GM20431 (cell line): ENCODE measurements around the gene TRIM3.
"Not testable (repeated sequence)": the region's sequence is repeated elsewhere in the genome, so short reads cannot be mapped to it uniquely, and the experiment has no call there.

ENCODE experiments used
- in situ Hi-C: fragments of 300-500 bp; cut with MseI, MboI; formaldehyde crosslinking; loops from one replicate; pipeline ENCODE4 v1.15.0; 2020; ENCODE audit warnings: low sequenced_read_pairs; ENCODE audit not compliant: unreplicated experiment

Gene TRIM3

DNA sequence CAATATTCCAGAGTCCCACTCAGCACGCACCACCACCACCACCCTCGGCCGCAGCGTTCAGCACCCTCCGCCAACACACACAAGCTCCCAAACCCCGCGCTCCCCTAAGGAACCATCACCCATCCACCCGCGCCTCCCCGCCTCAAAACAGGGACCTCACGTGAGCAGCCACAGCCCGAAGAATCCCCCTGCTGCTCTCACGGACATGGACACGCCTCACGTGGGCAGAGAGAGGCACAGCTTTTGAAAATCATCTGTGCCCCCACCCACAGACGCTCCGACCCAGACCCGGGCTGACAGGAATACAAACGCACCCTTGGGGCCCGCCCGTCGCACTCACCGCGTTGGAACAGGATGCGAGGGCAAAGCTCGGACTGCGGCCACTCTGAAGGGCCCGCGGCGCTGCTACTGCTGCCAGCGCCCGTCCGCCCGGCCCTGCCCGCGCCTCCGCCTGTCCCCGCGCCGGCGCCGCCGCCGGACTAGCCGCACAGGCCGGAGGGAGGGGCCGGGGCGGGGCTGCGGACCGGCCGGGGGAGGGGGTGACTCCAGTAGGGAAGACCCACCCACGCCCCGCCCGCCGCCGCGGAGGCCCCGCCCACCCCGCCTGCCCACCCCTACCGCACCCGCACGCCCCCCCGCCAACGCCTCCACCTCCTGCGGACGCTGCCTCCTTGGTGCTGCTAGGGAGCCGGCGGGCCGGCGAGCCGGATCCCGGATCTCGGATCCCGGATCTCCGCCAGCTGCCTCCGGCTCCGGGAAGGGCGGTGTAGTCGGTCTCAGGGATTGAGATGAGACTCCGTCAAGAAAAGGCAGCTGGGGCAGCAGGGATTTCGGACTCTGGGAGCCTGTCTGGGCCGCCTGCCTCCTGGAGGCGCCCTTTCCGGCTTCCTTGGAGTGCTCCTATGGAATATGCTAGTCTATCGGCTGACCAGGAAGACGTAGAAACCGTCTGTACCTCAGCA lies at the start of gene TRIM3:
Gene TRIM3 (minus strand): TSS at position 491 of the 962 bp plus-strand sequence. CDS start 8,246 bp downstream, outside the sequence.
- in situ Hi-C loops, result no loop called here

DNA sequence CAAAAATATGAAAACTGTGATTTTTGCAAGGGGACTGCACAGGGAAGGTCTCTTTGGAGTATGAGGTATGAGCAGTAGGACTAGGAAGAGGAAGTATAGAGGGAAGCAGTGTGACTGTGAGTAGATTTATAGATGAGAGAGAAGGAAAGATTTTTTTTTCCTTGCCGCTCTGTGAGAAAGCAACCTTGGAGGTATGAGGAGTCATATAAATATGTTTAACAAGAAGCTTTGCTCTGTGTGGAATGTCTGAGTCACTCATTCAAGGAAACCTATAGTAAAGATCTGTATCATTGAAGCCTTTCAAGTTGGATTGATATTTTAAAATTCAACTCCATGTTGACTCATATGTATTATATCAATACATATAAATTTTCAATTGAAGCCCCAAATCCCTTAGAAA lies 49.5 kb upstream of the TRIM3 start:
- in situ Hi-C loops, result no loop called here

DNA sequence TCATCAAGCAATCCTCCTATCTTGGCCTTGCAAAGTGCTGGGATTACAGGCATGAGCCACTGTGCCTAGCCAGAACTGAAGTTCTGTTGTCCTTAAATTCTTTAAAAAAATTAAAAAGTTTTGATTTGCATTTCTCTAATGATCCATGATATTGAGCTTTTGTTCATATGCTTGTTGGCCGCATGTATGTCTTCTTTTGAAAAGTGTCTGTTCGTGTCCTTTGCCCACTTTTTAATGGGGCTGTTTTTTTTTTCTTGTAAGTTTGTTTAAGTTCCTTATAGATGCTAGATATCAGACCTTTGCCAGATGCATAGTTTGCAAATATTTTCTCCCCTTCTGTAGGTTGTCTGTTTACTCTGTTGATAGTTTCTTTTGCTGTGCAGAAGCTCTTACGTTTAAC lies 48.2 kb upstream of the TRIM3 start:
- in situ Hi-C loops, result not testable (repeated sequence)

DNA sequence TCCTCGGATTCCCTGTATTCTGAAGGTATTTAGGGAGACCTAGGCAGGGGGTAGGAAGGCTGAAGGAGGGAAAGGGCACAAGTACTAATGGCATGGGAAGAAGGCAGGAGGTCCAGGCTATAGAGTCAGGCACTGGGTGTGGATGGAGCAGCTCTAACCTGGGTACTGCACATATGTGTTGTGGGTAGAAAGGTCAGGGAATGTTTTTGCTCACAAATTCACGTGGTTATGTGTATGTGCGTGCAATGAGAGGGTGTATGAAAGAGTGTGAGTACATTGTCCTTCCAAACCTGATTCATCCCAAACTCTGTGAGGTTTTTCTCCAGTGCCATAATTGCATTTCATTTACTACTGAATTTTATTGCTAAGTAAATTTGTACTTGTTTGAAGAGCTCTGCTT lies 46.5 kb upstream of the TRIM3 start:
- in situ Hi-C loops, result no loop called here

DNA sequence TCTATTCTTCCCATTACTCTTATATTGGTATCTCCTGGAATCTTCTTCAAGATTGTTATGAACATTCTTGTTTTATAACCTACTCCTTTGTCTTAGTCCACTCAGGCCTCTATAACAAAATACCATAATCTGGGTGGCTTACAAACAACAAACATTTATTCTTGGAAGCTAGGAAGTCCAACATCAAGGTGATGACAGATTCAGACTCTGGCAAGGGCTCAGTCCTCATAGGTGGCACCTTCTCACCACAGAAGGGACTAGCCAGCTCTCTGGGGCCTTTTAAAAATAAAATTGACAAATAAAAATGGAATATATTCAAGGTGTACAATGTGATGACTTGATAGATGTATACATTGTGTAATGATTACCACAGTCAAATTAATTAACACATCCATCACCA lies 43.1 kb upstream of the TRIM3 start:
- in situ Hi-C loops, result no loop called here

- in situ Hi-C loops, result no loop called here
Measured at GRCh38 chr11:6505577-6506240, 32.0 kb upstream of the TRIM3 start.

DNA sequence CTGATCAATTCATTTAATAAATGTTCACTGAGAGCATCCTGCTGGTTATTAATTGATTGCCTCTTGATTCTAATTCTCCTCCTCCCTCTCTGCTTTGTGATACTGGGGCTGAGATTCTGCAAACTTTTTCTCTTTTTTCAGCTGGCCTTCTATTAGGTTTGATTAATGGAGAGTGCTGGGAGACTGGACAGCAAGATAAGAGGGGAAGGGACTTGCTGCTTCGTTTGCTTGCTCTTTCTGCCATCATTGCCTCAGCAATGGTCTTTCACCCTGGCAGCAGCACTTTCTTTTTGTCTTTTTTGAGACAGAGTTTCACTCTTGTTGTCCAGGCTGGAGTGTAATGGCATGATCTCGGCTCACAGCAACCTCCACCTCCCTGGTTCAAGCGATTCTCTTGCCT lies 30.4 kb upstream of the TRIM3 start:
- in situ Hi-C loops, result no loop called here

DNA sequence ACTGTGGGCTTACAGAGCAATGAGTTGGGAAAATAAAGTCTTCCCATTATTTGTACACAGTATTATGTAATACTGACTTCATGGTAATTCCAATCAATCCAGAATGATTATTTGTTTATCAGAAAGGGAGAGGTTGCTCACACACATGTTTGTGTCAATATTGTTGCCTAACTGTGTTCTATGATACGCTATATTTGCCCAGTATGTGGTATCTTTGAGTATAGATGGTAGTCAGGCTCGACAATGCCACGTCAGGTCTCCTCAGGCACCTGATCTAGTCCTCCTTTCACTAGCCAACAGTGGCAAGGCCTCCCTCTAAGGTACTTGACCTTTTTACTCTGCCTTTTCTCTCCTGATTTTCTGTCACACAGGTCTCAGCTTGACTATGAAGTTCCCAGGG lies 28.6 kb upstream of the TRIM3 start:
- in situ Hi-C loops, result no loop called here

- in situ Hi-C loops, result no loop called here
Measured at GRCh38 chr11:6498544-6498943, 24.8 kb upstream of the TRIM3 start.

DNA sequence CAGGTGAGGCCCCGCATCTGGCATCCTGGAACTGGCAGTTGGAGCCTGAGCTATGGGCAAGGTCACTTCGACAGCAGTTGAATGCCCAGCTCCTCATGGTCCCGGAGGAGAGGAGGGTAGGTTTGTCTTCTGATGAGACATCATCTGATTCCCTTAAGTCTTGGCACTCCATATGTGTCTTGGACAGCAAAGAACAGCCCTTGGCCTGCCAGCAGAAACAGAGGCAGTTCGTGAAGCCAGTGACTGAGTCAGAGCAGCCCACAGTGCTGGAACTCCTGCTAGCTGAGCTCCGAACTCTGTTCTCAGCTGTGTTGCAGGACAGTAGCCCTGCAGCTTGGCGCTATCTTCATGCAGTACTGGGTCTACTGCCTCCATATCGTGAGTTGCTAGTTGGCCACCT lies 24.4 kb upstream of the TRIM3 start:
- in situ Hi-C loops, result no loop called here

DNA sequence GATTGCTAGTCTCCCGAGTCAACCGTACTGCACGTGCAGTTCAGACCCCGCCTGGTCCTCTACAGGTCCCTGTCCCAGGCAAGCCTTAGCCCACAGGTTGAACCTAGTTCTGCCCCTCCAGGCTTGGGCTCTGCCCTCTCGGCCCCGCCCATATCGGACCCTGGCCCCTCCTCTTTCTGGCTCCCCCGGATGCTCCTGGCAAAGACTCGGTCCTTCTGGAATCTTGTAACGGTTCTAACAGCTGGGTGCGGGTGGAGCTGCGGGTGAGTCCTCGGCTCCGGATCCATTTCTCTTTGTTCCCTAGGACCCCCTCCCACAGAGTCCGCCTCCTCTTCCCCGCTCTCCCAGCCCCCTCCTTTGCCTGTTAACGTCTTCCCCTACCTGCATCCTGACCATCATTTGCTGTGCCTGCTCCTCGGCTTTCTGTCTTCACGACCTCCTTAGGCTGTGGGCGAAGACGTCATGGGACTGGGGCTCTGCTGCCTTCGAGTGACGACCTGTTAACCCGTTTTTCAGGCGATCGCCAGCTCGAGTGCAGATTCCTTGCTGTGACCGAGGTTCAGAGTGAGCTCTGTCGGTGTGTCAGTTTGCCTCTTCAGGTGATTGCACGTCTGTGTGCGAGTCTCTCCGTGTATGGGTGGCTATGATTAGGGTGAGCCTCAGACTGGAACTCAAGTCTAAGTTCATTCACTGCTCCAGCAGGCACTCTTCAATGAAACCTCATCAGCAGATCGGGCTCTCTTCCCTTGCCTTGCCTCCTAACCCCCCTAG lies 23.5 kb upstream of the TRIM3 start, which contains the start of gene DNHD1:
Gene DNHD1 (plus strand): TSS at position 212 of the 771 bp plus-strand sequence. CDS start 936 bp downstream, outside the sequence.
- in situ Hi-C loops, result no loop called here

GRCh38 chr11:6489306-6489705 lies 15.6 kb upstream of the TRIM3 start:
- in situ Hi-C loops, result no loop called here

GRCh38 chr11:6488821-6489220 lies 15.1 kb upstream of the TRIM3 start:
- in situ Hi-C loops, result no loop called here

DNA sequence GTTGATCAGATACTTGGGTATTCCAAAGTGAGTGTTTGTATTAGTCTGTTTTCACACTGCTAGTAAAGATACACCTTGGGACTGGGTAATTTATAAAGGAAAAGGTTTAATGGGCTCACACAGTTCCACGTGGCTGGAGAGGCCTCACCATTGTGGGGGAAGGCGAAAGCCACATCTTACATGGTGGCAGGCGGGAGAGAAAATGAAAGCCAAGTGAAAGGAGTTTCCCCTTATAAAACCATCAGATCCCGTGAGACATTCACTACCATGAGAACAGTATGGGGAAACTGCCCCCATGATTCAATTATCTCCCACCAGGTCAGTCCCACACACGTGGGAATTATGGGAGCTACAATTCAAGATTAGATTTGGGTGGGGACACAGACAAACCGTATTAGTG lies 14.6 kb upstream of the TRIM3 start:
- in situ Hi-C loops, result no loop called here

- in situ Hi-C loops, result no loop called here
Measured at GRCh38 chr11:6486938-6487337, 13.2 kb upstream of the TRIM3 start.

- in situ Hi-C loops, result no loop called here
Measured at GRCh38 chr11:6486256-6486655, 12.5 kb upstream of the TRIM3 start.

DNA sequence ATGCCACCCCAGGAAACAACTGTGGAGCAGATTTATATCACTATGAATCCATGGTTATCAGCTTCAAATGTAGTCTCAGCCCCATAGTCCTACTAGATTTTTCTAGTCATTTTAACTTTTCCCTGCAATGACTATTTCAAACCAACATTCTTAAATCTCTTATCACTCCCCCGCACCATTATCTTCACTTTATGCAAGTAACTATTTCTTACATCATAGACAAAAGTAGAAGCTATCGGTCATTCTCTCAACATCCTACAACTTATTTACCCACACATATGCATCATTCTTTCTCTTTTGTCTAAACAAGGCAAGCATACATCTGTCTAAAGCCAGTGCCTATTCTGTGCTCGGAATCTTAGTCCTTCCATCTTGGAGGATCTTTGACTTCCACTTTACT lies 11.9 kb upstream of the TRIM3 start:
- in situ Hi-C loops, result no loop called here

GRCh38 chr11:6483015-6483414 lies 9.3 kb upstream of the TRIM3 start:
- in situ Hi-C loops, result no loop called here

GRCh38 chr11:6482441-6482840 lies 8.7 kb upstream of the TRIM3 start:
- in situ Hi-C loops, result no loop called here

DNA sequence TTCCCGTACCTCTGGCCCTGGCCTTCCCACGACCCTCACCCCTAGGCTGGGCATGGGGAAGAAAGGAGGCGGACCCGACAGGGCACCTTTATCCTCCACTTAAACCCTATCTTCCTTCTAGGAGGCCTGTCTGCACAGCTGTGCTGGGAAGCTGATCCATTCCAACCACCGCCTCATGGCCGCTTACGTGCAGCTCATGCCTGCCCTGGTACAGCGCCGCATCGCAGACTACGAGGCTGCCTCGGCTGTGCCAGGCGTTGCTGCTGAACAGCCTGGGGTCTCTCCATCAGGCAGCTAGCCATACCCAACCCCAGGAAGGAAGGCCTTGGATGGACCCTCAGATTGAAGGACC lies 8.2 kb upstream of the TRIM3 start:
- in situ Hi-C loops, result no loop called here
